ENCODE data around the gene IL20RB. TPM values are rescaled to one million over a fixed set of nuclear protein-coding genes. Genes with fewer than 3 reads are reported as not detected.

The IL20RB gene
- total and polyA plus RNA-seq, 12 donors: 0.12 to 1.7 (median 0.71) TPM; not detected in 1

DNA sequence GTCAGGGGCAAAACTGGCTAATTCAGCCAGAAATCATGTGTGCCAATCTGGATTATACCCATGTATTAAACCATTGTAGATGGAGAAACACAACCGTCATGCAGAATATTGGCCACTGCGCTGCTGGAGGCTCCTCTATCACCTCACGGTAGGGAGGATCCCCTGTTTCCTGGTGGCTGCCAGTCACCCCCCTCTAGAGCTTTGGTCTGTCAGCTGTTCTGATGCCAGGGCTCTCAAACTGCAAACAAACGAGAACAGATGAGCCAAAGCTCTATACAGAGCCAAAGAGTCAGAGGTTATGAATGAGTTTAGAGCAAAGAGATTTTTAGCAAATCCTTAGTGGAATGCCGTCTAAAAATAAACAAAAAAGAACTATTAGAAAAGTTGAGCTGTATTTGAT lies 62.5 kb downstream of the IL20RB start:
- Histone ChIP-seq H3K27me3 (no peaks in the 10 kb centered on the region), H3K9me3 (replicated peaks in 1 of 3) (no peaks in the 10 kb centered on the region), H3K4me1 (replicated peaks in 1 of 2) (no peaks in the 10 kb centered on the region), H3K36me3 (replicated peaks in 1 of 2) (no peaks in the 10 kb centered on the region), H3K27ac (no peak overlapping the region), H3K4me3 (no peak overlapping the region)
- DNase-seq: no peak
- intact Hi-C loops (cut with DNase I): no loop called here
- 57 to 80% (median 68%) methylated on average over 5 of the region's 5 CpGs for WGBS, 4 donors
- TF ChIP-seq, protein P1, sequence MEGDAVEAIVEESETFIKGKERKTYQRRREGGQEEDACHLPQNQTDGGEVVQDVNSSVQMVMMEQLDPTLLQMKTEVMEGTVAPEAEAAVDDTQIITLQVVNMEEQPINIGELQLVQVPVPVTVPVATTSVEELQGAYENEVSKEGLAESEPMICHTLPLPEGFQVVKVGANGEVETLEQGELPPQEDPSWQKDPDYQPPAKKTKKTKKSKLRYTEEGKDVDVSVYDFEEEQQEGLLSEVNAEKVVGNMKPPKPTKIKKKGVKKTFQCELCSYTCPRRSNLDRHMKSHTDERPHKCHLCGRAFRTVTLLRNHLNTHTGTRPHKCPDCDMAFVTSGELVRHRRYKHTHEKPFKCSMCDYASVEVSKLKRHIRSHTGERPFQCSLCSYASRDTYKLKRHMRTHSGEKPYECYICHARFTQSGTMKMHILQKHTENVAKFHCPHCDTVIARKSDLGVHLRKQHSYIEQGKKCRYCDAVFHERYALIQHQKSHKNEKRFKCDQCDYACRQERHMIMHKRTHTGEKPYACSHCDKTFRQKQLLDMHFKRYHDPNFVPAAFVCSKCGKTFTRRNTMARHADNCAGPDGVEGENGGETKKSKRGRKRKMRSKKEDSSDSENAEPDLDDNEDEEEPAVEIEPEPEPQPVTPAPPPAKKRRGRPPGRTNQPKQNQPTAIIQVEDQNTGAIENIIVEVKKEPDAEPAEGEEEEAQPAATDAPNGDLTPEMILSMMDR (IDR thresholded peaks at IDR 0.05): no peak
- no peak for TF ChIP-seq POLR2A (IDR thresholded peaks at IDR 0.05)

- Histone ChIP-seq H3K27me3 (no peaks in the 10 kb centered on the region), H3K27ac (no peak overlapping the region), H3K4me1 (replicated peaks in 1 of 2) (no peaks in the 10 kb centered on the region), H3K9me3 (replicated peaks in 1 of 3) (no peaks in the 10 kb centered on the region), H3K4me3 (no peak overlapping the region), H3K36me3 (replicated peaks in 1 of 2) (no peaks in the 10 kb centered on the region)
- no peak for DNase-seq
- TF ChIP-seq, protein P1 (IDR thresholded peaks at IDR 0.05): no peak
- TF ChIP-seq POLR2A (IDR thresholded peaks at IDR 0.05): no peak
- WGBS, 4 donors: 82 to 92% (median 87%) methylated on average over 2 of the region's 2 CpGs
- intact Hi-C loops (cut with DNase I): no loop called here
These were observed 63.1 kb downstream of the IL20RB start for GRCh38 chr3:137020888-137021287.

GRCh38 chr3:137024348-137024747 lies 66.6 kb downstream of the IL20RB start:
- Histone ChIP-seq H3K4me3 (no peak overlapping the region), H3K9me3 (replicated peaks in 1 of 3) (no peaks in the 10 kb centered on the region), H3K4me1 (replicated peaks in 1 of 2) (no peaks in the 10 kb centered on the region), H3K27me3 (no peaks in the 10 kb centered on the region), H3K27ac (no peak overlapping the region), H3K36me3 (replicated peaks in 1 of 2) (no peaks in the 10 kb centered on the region)
- no peak for DNase-seq
- 91 to 93% (median 92%) methylated on average over 5 of the region's 5 CpGs for WGBS, 4 donors
- intact Hi-C loops (cut with DNase I): no loop called here
- TF ChIP-seq, protein P1 (IDR thresholded peaks at IDR 0.05): no peak
- TF ChIP-seq POLR2A (IDR thresholded peaks at IDR 0.05): no peak

DNA sequence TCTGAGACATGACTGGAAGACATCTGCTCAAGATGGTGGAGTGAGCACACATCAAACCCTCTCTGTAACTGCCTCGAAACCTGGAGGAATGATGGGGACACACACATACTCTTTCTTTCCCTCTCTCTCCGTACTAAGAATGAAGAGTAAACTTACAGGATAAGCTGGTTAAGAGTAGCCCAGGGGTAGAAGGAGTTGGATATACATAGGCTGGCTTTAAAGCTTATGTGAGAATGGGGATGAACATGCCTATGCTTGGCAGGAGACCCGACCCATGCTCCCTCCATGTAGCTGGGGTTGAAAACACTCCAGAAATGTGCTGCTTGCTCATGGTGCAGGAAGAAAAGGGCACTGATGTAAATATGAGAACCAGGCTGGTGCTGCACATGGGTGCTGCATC lies 68.9 kb downstream of the IL20RB start:
- TF ChIP-seq, protein P1 (IDR thresholded peaks at IDR 0.05): no peak
- TF ChIP-seq POLR2A (IDR thresholded peaks at IDR 0.05): no peak
- intact Hi-C loops (cut with DNase I): no loop called here
- 80 to 92% (median 88%) methylated on average over 3 of the region's 3 CpGs for WGBS, 4 donors

More for the DNA sequence above, 68.9 kb downstream of the IL20RB start:
- H3K9me3 ChIP-seq (replicated peaks in 1 of 3): no peaks in the 10 kb centered on the region
- no peak overlapping the region for H3K27ac ChIP-seq
- no peak for DNase-seq
- H3K36me3 ChIP-seq (replicated peaks in 1 of 2): no peaks in the 10 kb centered on the region
- no peaks in the 10 kb centered on the region for H3K4me1 ChIP-seq (replicated peaks in 1 of 2)
- H3K27me3 ChIP-seq: no peaks in the 10 kb centered on the region
- no peak overlapping the region for H3K4me3 ChIP-seq

Measured in adrenal gland (tissue), 12 donors.